ENCODE data around the gene SLC44A3.
"Not testable (repeated sequence)": the region's sequence is repeated elsewhere in the genome, so short reads cannot be mapped to it uniquely, and the experiment has no call there.

SLC44A3 gene

GRCh38 chr1:94940738-94941137 lies 120.6 kb downstream of the SLC44A3 start:
- DNase-seq = no peak

DNA sequence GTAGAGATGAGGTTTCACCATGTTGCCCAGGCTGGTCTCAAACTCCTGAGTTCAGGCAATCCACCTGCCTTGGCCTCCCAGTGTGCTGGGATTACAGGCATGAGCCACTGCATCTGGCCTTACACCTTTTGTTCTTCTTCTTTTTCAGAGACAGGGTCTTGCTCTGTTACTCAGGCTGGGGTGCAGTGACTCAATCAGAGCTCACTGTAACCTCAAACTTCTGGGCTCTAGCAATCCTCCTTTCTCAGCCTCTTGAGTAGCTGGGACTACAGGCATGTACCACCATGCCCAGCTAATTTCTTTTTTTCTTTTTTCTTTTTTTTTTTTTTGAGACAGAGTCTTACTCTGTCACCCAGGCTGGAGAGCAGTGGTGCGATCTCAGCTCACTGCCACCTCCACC lies 121.3 kb downstream of the SLC44A3 start:
- not testable (repeated sequence) for DNase-seq

GRCh38 chr1:94942171-94943128 lies 122.3 kb downstream of the SLC44A3 start:
- no peak for DNase-seq
